Suprapubic skin (tissue), 3 donors: ENCODE results near the gene IQCK.

Source experiments
- CTCF ChIP-seq, 2 donors: fragments of 200-600 bp in 1 of 2; fragments of 450-650 bp in 1 of 2; sonication (generic) in 1 of 2; IDR thresholded peaks; one replicate each; pipeline ENCODE4 v1.5.1; 2016 to 2019; ENCODE audit warnings: antibody characterized with exemption in 2 of 2, mild to moderate bottlenecking in 1 of 2, moderate library complexity in 1 of 2
- EP300 ChIP-seq: sonication (generic); formaldehyde crosslinking; IDR thresholded peaks from one replicate; pipeline ENCODE4 v1.6.1; 2017; ENCODE audit warnings: antibody characterized with exemption

DNA sequence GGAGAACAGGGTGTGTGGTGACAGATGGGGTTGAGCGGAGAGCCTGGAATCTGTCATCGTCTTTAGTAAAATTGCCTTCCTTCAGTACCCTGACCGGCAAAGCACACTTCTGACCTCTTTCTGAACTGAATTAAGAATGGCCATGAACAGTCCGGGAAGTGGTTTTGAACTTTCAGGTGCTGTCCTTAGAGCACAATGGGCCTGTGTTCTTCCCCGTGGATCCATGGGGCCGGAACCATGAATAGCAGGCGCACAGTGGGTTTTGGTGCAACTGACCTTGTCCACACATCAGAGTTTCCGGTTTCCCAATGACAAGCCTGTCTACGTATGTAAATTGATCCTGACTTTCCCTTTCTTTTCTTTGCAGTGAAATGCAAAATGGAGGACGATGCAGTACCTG is 138.0 kb downstream of the IQCK start:
- TF ChIP-seq CTCF (IDR thresholded peaks at IDR 0.05) (no peak), EP300 (no peak)
